Lower lobe of right lung (tissue), 2 donors: ENCODE results near the gene BMP7. TPM values are rescaled to one million over a fixed set of nuclear protein-coding genes. Genes with fewer than 3 reads are reported as not detected.
A peak's percentile ranks its signal among the peaks of the same experiment; 100 is the strongest.

Source experiments
- ATAC-seq, 2 donors: fragments of 200-7000 bp; cut with Tn5 transposase; one replicate each; pipeline ENCODE4 v1.9.1; 2020 to 2022; ENCODE audit warnings: mild to moderate bottlenecking in 2 of 2, moderate library complexity in 2 of 2
- DNase-seq: peaks from one replicate; pipeline ENCODE4 v3.0.0-alpha.2; 2020
- H3K27ac ChIP-seq: fragments of 200-600 bp; one replicate; pipeline ENCODE4 v1.8.0; 2022
- H3K27me3 ChIP-seq: fragments of 200-600 bp; one replicate; pipeline ENCODE4 v1.8.0; 2022; ENCODE audit warnings: low read depth
- H3K36me3 ChIP-seq: fragments of 200-600 bp; one replicate; pipeline ENCODE4 v1.8.0; 2022; ENCODE audit warnings: mild to moderate bottlenecking
- H3K4me1 ChIP-seq: fragments of 200-600 bp; one replicate; pipeline ENCODE4 v1.8.0; 2022
- H3K4me3 ChIP-seq: fragments of 200-600 bp; one replicate; pipeline ENCODE4 v1.8.0; 2022; ENCODE audit warnings: mild to moderate bottlenecking
- H3K9me3 ChIP-seq: fragments of 200-600 bp; one replicate; pipeline ENCODE4 v1.8.0; 2022
- intact Hi-C: fragments of 100-400 bp; cut with DNase I; formaldehyde crosslinking; loops from one replicate; pipeline ENCODE4 v1.11.0; 2022
- total RNA-seq: library from RNA; stranded (reverse); fragmentation: NEBNext Ultra II Directional; extraction: Animal tissue kit (Norgen Biotek cat#: 25700); gene quantifications from one replicate; pipeline ENCODE4 v1.2.1, GENCODE V29; 2021
- TF ChIP-seq, protein P1 (sequence below): fragments of 200-600 bp; IDR thresholded peaks from one replicate; pipeline ENCODE4 v1.8.0; 2022; ENCODE audit warnings: antibody characterized with exemption, mild to moderate bottlenecking
- donor health status: DM: no; HTN: yes; CAD: no; lungs with severe emphysema.

The BMP7 gene
- total RNA-seq, 1 donor from 2014 or later, result 0.74 TPM

GRCh38 chr20:57249772-57250171 is 16.7 kb downstream of the BMP7 start:
- Histone ChIP-seq H3K9me3 (no peaks in the 10 kb centered on the region), H3K36me3 (no peaks in the 10 kb centered on the region), H3K27ac (no peak overlapping the region), H3K4me3 (no peak overlapping the region), H3K27me3 (peaks cover 13% of the 10 kb centered on the region), H3K4me1 (no peaks in the 10 kb centered on the region)
- ATAC-seq, result no peak
- intact Hi-C loops, result no loop called here
- TF ChIP-seq, protein P1, sequence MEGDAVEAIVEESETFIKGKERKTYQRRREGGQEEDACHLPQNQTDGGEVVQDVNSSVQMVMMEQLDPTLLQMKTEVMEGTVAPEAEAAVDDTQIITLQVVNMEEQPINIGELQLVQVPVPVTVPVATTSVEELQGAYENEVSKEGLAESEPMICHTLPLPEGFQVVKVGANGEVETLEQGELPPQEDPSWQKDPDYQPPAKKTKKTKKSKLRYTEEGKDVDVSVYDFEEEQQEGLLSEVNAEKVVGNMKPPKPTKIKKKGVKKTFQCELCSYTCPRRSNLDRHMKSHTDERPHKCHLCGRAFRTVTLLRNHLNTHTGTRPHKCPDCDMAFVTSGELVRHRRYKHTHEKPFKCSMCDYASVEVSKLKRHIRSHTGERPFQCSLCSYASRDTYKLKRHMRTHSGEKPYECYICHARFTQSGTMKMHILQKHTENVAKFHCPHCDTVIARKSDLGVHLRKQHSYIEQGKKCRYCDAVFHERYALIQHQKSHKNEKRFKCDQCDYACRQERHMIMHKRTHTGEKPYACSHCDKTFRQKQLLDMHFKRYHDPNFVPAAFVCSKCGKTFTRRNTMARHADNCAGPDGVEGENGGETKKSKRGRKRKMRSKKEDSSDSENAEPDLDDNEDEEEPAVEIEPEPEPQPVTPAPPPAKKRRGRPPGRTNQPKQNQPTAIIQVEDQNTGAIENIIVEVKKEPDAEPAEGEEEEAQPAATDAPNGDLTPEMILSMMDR, result no peak
- no peak for DNase-seq

DNA sequence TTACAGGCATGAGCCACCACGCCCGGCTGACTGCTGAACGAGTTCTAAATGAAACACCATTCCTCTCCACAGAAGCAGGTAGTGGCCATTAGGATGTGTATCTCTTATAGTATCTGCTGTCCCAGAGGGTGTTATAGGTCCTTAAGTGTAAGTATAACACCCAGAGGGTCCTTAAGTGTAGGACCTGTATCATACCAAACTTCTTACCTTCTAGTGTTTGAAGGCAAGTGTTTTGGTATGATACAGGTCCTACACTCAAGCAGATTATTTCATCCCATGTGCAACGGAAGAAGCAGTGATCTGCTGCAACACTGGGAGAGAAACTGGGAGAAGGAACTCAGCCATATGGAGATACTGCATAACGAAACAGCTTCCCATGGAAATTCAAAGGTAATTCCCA is 17.4 kb downstream of the BMP7 start:
- Histone ChIP-seq H3K4me1 (no peaks in the 10 kb centered on the region), H3K27ac (no peak overlapping the region)
- intact Hi-C loops, result no loop called here

DNA sequence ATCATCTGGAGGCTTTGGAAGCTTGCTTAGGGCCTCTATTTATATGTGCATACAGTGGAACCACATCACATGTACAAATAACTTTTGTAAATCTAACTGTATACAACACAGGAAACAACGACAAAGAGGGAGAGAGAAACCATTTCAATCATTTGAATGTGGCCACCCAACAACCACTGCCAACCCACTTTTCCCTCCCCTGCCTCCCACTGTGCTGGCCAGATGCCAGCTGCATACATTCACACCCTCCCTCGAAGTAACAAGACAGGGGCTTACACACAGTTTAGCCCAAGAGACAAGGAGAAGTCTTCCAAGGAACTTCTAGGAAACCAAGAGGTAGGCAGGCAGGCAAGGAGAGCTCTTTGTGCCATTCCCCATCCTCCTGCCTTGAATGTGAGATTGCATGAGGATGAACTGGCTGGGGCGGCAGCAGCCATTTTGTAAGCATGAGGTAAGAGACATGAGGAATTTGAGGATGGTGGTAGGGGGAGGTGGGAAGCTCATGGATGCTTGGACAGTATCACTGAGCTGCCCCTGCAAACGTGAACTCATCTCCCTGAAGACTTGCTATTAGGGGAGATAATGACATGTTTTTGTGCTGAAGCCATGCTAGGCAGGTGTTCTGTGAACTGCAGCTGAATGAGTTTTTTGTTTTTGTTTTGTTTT is 18.2 kb downstream of the BMP7 start:
- Histone ChIP-seq H3K4me1 (no peaks in the 10 kb centered on the region), H3K27ac (no peak overlapping the region), H3K27me3 (peaks cover 13% of the 10 kb centered on the region), H3K4me3 (no peak overlapping the region), H3K9me3 (no peaks in the 10 kb centered on the region), H3K36me3 (no peaks in the 10 kb centered on the region)
- intact Hi-C loops, result no loop called here
- TF ChIP-seq, protein P1, result no peak
- ATAC-seq (no peak), DNase-seq (no peak)

More for the DNA sequence above, 17.4 kb downstream of the BMP7 start:
- no peak for ATAC-seq
- TF ChIP-seq, protein P1, result no peak
- Histone ChIP-seq H3K27me3 (peaks cover 13% of the 10 kb centered on the region), H3K36me3 (no peaks in the 10 kb centered on the region), H3K9me3 (no peaks in the 10 kb centered on the region), H3K4me3 (no peak overlapping the region)
- DNase-seq, result no peak

DNA sequence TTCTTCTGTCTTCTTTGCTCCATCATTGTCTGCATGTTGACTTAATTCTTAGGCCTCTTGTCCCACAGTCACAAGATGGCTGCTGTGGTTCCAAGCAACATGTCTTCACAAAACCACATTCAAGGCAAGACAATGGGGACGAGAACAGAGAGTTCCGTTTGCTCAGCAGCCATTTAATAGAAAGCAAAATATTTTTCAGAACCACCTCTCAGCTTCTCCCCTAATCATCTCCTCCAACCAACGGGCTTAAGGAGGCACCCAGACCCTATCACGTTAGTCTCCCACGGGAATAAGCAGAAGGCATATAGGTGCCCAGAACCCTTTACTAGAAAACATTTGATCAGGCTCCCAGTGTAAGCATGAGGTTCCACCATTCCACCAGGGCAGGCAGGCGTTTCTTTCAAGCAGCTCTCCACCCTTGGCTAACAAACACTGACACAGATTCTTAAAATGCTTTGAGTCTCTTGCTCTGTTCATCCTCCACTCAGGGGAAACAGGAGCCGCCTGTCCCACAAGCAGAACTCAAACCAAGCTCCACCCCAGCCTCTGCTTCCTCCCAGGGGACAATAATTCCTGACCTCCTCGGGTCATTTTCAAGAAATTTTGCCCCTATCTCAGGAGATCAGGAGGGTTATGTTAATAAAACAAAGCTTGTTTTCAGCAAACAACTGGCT is 19.0 kb downstream of the BMP7 start:
- no peaks in the 10 kb centered on the region for H3K4me1 ChIP-seq
- H3K4me3 ChIP-seq, result no peak overlapping the region
- no peak overlapping the region for H3K27ac ChIP-seq
- H3K27me3 ChIP-seq, result peaks cover 17% of the 10 kb centered on the region
- H3K9me3 ChIP-seq, result no peaks in the 10 kb centered on the region
- intact Hi-C loops, result no loop called here
- H3K36me3 ChIP-seq, result no peaks in the 10 kb centered on the region
- DNase-seq (no peak), ATAC-seq (peak in 1 of 2 donors; percentile 8)
- TF ChIP-seq, protein P1, result no peak

DNA sequence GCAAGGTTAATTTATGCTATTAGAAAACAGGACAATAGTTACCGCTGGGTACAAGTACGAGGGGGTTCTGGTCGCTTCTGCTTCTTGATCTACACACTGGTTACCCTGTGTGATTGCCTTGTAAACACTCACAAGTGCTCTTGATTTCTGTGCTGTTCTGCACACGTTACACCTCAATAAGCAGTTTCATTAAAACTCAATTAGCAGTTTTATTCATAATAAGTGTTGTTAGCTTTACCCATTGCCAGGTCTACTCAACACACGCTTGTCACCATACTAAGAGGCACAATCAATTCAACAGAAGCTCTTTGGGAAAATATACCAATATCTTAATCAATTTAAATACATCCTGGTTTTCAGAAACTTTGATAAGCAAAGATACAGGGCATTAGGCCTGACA is 20.4 kb downstream of the BMP7 start:
- peaks cover 14% of the 10 kb centered on the region for H3K27me3 ChIP-seq
- ATAC-seq, result no peak
- no peaks in the 10 kb centered on the region for H3K9me3 ChIP-seq
- DNase-seq, result no peak
- H3K36me3 ChIP-seq, result no peaks in the 10 kb centered on the region
- H3K4me1 ChIP-seq, result no peaks in the 10 kb centered on the region
- intact Hi-C loops, result no loop called here
- H3K4me3 ChIP-seq, result no peak overlapping the region
- H3K27ac ChIP-seq, result no peak overlapping the region
- TF ChIP-seq, protein P1, result no peak
